ENCODE data around the gene TMEM217. TPM values are rescaled to one million over a fixed set of nuclear protein-coding genes. Genes with fewer than 3 reads are reported as not detected.
"Not testable (repeated sequence)": the region's sequence is repeated elsewhere in the genome, so short reads cannot be mapped to it uniquely, and the experiment has no call there.

Gene TMEM217
- total RNA-seq, 1 experiment from 2014 or later, result 0.12 TPM

- no peak for DNase-seq (ENCODE audit: low spot score)
Measured at GRCh38 chr6:37218511-37218910, 39.4 kb downstream of the TMEM217 start.

GRCh38 chr6:37218061-37218460, 39.9 kb downstream of the TMEM217 start:
- DNase-seq (ENCODE audit: low spot score), result no peak

GRCh38 chr6:37212268-37212667, 45.7 kb downstream of the TMEM217 start:
- DNase-seq (ENCODE audit: low spot score), result no peak

GRCh38 chr6:37210313-37210968, 47.5 kb downstream of the TMEM217 start:
- DNase-seq (ENCODE audit: low spot score), result peak; percentile 80

GRCh38 chr6:37209461-37210205, 48.3 kb downstream of the TMEM217 start:
- DNase-seq (ENCODE audit: low spot score), result no peak

- DNase-seq (ENCODE audit: low spot score), result no peak
Measured at GRCh38 chr6:37208793-37209192, 49.2 kb downstream of the TMEM217 start.

- DNase-seq (ENCODE audit: low spot score), result peak; percentile 71
Measured at GRCh38 chr6:37207903-37208456, 50.0 kb downstream of the TMEM217 start.

- DNase-seq (ENCODE audit: low spot score), result no peak
Measured at GRCh38 chr6:37206622-37207021, 51.3 kb downstream of the TMEM217 start.

- no peak for DNase-seq (ENCODE audit: low spot score)
Measured at GRCh38 chr6:37205997-37206340, 52.0 kb downstream of the TMEM217 start.

GRCh38 chr6:37205175-37205996, 52.6 kb downstream of the TMEM217 start:
- DNase-seq (ENCODE audit: low spot score), result no peak

- DNase-seq (ENCODE audit: low spot score), result peak; percentile 79
Measured at GRCh38 chr6:37204014-37204751, 53.8 kb downstream of the TMEM217 start.

GRCh38 chr6:37202788-37203491, 55.0 kb downstream of the TMEM217 start:
- DNase-seq (ENCODE audit: low spot score), result peak; percentile 65

- DNase-seq (ENCODE audit: low spot score), result no peak
Measured at GRCh38 chr6:37201726-37202125, 56.2 kb downstream of the TMEM217 start.

GRCh38 chr6:37200085-37200484, 57.9 kb downstream of the TMEM217 start:
- DNase-seq (ENCODE audit: low spot score), result no peak

GRCh38 chr6:37196451-37196850, 61.5 kb downstream of the TMEM217 start:
- not testable (repeated sequence) for DNase-seq (ENCODE audit: low spot score)

GRCh38 chr6:37194886-37195285, 63.1 kb downstream of the TMEM217 start:
- not testable (repeated sequence) for DNase-seq (ENCODE audit: low spot score)

- no peak for DNase-seq (ENCODE audit: low spot score)
Measured at GRCh38 chr6:37192666-37193065, 65.3 kb downstream of the TMEM217 start.

GRCh38 chr6:37190159-37190535, 67.8 kb downstream of the TMEM217 start:
- no peak for DNase-seq (ENCODE audit: low spot score)

GRCh38 chr6:37188962-37189510, 68.9 kb downstream of the TMEM217 start:
- no peak for DNase-seq (ENCODE audit: low spot score)

GRCh38 chr6:37187321-37188022, 70.5 kb downstream of the TMEM217 start:
- DNase-seq (ENCODE audit: low spot score), result no peak
